Sigmoid colon (tissue), 4 donors: ENCODE data around the gene ZNF416.

Experiments used
- CTCF ChIP-seq, 4 experiments: fragments of 450-650 bp in 3 of 4; fragments of 200-600 bp in 1 of 4; IDR thresholded peaks; one replicate each; pipeline ENCODE4 v1.5.1; 2016 to 2019; ENCODE audit warnings: antibody characterized with exemption in 4 of 4, mild to moderate bottlenecking in 3 of 4, moderate library complexity in 2 of 4
- POLR2AphosphoS5 ChIP-seq, 4 donors: sonication (generic); formaldehyde crosslinking; IDR thresholded peaks; one replicate each; pipeline ENCODE4 v1.6.1; 2017; ENCODE audit warnings: antibody characterized with exemption in 4 of 4

- no peak for TF ChIP-seq CTCF (IDR thresholded peaks at IDR 0.05)
- TF ChIP-seq POLR2AphosphoS5 (IDR thresholded peaks at IDR 0.05) = no peak
Observed at GRCh38 chr19:57606931-57607330, 28.2 kb upstream of the ZNF416 start.
